NCI-H1092 (cell line): ENCODE results near the gene ATP1A3.
"Not testable (repeated sequence)": the region's sequence is repeated elsewhere in the genome, so short reads cannot be mapped to it uniquely, and the experiment has no call there.

ENCODE experiments used
- DNase-seq: peaks from one replicate; lab custom pipeline; 2025; lab: John Stamatoyannopoulos, UW

The ATP1A3 gene

DNA sequence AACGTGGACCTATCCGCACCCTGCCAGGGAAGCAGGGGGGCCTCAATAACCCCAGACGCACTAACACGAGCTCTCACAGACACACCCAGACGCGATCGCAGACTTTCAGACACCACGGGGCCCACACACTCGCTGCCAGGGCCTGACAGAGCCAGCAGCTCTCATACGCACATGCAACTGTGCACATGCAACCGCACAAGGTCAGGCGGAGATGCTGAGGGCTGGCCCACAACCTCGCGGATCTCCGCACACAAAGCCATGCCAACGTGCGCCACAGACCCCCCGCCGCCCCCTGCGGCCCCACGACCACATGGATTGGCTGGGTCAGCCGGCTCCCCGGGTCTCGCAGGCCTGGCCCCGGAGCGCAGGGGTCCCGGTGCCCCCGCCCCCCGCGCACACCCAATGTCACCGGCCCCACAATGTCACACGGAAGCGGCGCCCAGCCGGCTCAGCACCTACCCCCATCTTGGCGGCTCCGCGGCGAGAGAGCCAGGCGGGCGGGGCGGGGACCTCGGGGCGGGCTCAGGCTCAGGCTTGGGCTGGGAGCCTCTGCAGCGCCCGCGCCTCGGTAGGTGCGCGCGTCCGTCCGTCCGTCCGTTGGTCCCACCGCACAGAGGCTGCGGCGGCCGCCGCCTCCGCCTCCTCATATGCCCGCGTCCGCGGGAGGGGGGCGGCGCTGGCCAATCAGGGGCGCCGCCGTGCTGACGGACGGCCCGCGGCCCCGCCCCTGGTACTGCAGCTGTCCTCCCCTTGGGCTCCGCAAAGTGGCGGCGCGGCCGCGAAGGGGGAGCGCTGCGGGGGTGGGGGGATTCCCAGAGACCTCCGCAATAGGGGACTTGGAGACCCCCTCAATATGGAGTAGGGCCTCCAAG, at the start of gene ATP1A3:
Gene ATP1A3, minus strand, starts transcription at position 619 of the 872 bp plus-strand sequence. Its CDS starts 154 bp downstream, at position 465.
- DNase-seq: peak; percentile 29

DNA sequence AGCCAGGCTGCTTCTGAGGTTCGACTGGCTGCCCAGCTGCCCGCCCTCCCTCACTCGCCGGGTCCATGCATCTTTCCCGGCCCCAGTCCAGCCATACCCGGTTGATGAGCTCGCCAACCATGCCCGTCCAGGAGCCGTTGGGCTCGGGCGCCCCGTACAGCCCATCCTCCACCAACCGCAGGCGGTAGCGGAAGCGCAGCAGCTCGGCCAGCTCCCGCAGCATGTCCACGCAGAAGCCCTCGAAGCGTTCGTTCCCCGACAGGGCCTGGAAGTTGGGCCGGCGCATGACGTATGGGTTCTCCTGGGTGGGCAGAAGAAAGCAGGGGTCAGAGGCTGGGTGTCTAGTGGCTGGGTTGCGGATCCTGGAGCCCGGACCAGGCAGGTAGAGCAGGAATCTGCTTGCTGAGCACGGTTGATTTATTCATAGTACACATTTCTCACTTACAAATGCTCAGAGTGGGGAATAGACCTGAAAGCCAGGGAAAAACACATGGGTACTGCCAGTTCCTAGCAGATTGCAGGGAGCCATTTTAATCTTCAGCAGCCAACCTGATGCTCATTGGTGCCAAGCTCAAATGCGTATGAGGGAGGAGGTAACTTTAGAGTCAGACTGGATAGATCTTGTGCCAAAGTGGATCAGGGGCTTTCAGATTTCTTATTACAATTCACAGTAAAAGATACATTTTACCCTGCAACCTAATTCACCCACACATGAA, 48.6 kb upstream of the ATP1A3 start:
- no peak for DNase-seq

DNA sequence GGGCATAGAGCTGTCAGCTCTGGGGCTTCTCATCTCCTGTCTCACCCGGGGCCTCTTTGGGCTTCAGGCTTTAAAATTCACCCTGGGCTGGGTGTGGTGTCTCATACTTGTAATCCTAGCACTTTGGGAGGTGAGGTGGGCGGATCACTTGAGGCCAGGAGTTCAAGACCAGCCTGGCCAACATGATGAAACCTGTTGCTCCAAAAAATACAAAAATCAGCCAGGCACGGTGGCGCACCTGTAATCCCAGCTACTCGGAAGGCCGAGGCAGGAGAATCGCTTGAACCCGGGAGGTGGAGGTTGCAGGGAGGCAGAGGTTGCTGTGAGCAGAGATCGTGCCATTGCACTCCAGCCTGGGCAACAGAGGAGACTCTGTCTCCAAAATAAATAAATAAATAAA, 46.5 kb upstream of the ATP1A3 start:
- DNase-seq: not testable (repeated sequence)

DNA sequence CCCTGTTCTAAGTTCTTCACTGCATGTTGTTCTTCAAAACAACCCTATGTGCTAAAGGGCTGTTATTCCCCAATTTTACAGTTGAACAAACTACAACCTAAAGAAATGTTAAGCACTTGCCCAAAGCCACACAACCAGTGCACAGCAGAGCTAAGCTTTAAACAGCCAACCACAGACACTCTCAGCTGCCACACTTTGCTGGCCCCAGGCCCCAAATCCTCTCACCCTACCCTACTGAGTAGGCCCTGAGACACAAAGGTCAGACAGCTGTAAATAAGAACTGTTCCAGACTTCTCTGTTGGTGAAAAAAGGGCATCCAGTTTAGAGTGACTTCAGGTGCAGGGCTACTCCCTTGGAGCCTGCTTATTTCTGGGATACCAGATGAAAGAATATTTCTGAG, 46.0 kb upstream of the ATP1A3 start:
- DNase-seq: no peak

DNA sequence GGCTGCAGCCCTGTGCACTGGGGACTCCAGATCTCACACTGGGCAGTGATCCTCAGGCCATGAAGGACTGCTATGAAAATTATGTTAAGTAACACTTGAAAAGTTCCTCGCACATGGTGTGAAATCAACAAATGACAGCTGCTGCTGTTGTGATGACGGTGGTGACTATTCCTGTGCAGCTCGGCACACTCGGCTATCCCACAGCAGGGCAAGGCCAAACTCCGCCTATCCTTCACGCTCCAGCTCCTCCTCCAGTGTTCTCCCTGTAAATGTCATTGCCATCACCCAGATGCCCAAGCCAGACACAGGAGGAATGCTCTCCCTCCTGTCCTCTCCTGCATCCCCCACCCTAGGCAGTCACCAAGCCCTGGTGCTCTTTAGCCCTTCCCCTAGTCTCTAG, 44.6 kb upstream of the ATP1A3 start:
- DNase-seq: no peak

DNA sequence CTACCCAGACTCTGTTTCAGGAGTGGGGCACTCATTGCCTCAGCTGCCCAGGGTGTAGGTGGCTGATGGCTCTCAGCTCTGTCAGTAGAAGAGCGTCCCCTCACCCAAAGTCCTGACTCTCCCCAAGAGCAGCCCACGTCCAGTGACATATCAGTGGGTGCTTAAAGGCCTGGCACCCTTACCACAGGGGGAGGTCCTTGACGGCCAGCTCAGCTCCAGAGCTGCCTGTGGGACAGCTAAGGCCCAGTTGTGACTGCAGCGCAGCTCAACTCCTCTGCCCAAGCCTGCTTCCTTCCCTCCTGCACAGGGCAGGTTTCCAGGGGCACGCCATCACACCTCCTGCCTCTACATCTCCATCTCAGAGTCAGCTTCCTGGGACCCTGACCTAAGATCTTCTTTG, 43.6 kb upstream of the ATP1A3 start:
- no peak for DNase-seq

DNA sequence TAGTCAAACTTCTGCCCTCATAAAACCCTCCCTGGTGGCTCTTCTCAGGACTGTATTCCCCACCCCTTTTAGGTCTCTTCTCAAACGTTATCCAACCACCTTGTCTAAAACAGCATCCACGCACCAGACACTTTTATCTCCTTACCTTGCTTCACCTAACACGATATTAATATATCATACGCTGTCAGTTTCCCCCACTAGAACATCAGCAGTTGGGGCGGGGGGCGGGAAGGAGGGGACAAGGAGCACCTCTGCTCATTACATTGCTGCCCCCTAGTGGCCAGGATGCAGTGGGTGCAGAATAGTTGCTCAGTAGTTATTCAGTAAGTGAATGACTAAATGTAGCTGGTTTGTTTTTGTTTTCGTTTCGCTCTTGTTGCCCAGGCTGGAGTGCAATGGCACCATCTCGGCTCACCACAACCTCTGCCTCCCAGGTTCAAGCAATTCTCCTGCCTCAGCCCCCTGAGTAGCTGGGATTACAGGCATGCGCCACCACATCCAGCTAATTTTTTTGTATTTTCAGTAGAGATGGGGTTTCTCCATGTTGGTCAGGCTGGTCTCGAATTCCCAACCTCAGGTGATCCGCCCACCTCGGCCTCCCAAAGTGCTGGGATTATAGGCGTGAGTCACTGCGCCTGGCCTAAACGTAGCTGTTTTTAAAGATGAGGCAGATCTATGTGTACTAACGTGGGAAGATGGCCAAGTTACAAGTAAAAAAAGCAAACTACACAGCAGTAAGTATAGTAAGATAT, 40.8 kb upstream of the ATP1A3 start:
- peak; percentile 30 for DNase-seq

DNA sequence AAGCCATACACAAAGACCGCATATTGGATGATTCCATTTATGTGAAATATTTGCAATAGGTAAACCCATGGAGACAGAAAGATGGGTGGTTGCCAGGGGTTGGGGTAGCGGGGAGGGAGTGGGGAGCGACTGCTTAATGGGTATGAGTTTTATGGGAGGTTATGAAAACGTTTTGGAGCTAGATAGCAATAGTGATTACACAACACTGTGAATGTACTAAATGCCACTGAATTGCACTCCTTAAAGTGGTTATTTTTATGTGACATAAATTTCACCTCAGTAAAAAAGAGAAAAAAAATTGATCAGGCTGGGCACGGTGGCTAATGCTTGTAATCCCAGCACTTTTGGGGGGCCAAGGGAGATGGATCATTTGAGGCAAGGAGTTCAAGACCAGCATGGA, 39.4 kb upstream of the ATP1A3 start:
- no peak for DNase-seq

DNA sequence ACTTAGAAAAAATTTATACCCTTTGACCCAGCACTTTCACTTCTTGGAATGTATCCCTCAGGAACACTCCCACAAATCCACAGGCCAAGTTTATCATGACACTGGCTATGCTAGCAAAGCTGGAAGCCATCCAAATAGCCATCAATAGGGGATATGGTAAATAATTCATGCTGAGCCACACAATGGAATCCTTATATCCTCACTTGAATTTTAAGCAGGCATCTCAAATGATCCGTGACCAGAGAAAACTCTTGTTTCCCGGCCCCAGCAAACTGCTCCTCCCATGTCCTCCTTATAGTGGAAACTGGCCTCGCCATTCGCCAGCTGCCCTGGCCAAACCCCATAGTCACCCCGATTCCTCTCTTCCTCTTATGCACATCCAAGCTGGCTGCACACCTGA, 38.4 kb upstream of the ATP1A3 start:
- DNase-seq: peak; percentile 84

DNA sequence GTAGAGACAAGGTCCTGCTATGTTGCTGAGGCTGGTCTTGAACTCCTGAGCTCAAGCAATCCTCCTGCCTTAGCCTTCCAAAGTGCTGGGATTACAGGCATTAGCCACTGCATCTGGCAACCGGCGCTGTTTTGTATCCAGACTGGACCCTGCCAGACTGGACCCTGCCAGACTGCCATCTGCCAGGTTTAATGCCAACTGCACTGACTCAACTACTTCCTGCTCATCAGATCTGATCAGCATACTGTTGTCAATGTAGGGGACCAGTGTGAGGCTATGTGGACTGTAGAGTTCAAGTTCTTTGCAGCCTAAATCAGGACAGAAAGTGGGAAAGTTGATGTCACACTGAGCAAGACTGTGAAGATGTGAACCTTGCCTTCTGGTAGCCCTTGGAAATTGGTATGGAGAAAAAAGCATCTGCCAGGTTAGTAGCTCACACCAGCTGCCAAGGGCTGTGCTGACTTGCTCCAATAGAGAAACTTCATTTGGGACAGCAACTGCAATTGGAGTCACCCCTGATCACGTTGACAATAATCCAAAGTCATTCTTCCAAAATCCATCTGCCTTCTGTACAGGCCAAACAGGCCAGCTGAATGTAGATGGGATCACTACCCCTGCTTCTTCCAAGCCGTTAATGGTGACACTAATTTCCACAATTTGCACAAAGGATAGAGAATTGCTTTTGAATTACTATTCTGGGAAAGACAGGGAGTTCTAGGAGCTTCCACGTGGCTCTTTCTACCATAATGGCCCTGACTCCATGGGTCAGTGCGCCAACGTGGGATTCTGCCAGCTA, 36.8 kb upstream of the ATP1A3 start:
- no peak for DNase-seq

DNA sequence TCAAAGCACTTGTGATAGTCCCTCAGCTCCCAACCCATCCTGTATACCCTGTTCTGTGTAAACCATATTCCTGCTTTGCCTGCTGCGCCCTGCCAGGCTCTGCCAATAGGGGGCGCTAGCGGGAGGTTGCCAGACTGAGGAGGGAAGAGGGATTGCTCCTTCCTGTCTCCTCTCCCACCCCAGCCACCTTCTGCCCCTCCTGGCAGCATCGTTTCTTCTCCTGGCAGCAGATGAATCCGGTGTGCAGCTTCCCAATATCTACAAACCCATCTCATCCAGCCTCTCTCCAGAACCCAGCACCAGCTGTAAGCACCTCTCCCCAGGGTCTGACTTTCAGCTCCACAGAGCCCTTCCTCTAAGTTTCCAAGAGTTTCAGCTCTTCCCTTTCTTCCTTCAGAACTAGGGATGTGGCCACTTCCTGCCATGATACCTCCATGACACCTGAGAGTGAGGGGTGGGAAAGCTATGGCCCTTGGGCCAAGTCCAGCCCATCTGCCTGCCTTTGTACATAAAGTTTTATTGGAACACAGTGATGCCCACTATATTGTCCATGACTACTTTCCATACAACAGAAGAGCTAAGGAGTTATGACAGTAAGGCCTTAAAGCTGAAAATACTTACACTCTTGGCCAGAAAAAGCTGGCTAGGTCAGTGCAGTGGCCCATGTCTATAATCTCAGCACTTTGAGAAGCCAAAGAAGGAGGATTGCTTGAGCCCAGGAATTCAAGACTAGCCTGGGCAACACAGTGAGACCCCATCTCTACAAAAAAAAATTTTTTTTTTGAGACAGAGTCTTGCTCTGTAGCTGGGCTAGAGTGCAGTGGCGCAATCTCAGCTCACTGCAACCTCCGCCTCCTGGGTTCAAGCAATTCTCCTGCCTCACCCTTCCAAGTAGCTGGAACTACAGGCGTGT, 34.5 kb upstream of the ATP1A3 start:
- no peak for DNase-seq

DNA sequence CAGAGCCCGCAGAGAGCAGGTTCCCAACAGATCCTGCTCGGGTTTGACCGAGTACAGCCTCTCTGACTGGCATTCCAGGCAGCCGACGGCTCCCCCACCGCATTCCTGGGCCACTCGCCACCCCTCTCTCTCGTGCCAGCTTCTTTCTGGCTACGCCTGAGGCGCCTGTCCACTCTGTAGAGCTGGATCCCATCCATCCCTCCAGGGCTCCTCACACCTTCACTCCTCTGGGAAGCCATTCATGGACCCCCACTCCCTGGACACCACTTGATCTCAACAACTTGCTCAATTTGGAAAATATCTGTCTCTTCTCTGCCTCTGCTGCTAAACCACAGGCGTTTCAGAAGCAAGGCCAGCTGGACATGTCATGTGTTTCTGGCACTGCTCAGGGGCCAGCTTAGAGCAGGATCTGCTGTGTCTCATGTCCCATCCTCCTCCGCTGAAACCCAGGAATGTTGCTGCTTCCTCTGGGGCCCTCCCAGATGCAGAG, 30.6 kb upstream of the ATP1A3 start:
- DNase-seq: no peak

DNA sequence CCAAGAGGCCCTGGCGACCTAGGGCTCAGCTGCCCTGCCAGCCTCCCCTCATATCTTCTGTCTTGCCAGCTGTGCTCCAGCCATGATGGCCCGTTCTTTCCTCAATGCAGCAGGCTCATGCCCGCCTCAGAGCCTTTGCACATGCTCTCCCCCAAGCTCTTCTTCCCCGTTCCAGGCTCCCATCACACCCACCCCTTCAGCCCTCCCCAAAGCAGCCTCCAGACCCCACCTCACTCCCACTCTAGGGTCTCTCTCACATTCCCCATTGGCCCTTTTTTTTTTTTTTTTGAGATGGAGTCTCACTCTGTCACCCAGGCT, 29.9 kb upstream of the ATP1A3 start:
- no peak for DNase-seq

DNA sequence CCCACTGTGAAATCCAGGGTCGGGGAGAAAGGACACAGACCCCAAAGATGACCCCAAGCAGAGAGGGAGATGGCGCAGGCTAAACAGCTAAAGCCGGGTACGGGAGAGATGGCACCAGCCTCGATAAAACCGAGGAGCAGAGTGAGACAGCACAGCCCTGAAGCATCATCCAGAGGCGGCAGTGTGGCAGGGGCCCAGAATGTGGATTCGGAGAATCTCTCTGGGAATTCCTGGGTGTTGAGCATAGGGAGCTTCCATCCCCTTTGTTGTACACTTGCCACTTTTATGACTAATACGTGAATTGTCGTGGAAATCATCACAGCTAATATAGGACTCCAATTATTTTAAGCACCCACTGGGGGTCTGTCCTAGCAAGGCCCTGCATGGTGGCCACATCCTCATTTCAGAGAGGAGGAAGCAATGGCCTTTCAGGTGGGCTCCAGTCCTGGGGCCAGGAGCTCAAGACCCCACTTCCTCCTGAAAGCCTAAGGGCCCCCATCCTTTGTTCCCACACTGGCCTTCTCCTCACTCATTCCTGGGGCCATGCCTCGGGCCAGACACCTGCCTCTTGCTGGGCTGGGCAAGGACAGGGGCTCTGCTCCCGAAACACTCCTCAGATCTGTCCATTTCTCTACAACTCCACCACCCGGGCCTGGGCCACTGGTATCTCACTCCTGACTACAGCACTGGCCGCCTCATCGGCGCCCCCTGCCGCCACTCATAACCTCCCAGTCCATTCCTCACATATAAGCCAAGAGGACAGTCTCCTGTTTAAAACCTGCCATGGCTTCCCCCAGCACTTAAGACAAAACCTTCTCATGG, 29.3 kb upstream of the ATP1A3 start:
- DNase-seq: no peak

DNA sequence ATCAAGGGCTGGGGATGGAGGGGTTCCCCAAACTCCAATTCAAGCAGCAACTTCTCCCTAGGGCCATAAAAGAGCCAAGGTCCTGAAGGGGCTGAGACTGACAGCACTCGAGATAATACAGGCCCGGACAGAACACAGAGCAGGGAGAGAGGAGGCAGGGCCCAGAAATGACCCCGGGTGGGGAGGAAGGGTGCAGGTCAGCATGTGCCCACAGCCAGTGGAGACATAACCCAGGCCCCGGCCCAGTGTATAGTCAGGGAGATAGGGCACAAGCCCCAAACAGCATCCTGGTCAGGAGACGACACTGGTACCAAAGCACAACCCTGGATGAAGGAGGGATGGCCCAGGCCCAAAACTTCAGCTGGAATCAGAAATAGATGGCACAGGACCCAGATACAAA, 28.6 kb upstream of the ATP1A3 start:
- no peak for DNase-seq

DNA sequence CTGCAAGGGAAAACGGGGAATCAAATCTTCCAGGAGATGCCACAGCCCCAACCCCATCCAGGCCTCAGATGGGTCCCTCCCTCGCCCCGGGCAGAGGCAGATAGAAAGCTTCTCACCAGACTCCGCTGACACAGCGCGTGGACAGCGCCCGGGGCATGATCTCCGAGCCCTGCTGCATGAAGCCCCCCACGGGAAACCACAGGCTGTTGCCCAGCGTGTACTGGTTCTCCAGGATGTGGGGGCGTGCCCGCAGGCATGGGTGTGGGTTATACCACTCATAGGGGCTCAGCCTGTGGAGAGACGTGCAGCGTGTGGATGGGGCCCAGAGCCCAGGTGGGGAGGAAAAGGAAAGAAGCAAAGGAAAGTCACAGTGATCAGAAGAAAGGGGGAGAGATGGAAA, 27.2 kb upstream of the ATP1A3 start:
- no peak for DNase-seq

DNA sequence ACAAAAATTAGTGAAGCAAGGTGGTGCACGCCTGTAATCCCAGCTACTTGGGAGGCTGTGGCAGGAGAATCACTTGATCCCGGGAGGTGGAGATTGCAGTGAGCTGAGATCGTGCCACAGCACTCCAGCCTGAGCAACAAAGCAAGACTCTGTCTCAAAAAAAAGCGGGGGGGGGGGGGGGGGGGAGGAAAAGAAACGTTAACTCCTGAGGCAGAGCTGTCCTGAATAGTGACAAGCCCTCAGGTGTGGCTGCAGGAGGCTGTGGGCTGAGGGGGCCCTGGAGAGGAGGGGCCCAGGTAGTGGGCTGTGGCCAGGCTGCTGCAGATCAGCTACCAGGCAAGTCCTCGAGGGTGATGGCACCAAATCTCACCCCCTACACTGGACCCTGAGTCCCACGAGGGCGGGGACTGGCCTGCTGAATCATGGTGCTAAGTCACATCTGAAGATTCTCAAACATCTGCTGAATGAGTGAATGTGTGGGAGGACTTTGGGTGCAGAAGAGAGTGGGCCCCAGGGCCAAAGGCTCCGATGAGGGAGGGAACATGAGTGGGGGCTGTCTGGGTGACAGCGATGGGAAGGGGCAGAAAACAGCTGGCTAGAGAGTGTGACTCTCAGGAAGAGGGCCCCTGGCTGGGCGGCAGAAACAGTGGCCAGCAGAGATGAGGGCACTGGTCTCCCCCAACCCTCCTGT, 24.6 kb upstream of the ATP1A3 start:
- DNase-seq: no peak

DNA sequence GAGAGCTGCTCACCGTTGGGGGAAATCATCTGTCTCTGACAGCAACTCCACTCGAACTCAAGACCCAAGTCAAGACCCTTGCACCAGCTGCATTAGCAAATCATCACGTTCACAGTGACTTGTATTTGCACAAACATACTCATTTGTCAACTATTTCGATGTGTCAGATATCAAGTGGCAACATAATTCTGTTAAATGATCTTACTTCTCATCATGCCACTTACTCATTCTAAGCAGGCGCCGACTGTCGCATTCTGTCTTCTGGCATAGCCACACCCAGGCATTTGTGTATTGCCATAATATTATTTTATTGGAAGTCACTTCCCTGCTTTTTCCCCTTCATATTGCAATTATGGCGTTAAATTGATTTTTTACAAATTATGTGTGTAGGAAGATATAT, 23.0 kb upstream of the ATP1A3 start:
- DNase-seq: no peak

DNA sequence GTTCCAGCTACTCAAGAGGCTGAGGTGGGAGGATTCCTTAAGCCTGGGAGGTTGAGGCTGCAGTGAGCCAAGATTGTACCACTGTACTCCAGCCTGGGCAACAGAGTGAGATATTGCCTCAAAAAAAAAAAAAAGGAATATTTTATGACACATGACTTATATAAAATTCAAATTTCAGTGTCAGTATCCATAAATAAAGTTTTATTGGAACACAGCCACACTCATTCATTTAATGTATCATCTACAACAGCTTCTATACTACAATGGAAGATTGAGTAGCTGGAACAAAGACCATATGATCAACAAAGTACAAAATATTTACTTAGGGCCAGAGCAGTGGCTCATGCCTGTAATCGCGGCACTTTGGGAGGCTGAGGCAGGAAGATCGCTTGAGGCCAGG, 18.7 kb upstream of the ATP1A3 start:
- DNase-seq: not testable (repeated sequence)
